HEK293 (cell line): Measurements from ENCODE around the gene UBALD1.
A peak's percentile ranks its signal among the peaks of the same experiment; 100 is the strongest.

Experiments
- BCL6B ChIP-seq: fragments of 450-650 bp; formaldehyde crosslinking; IDR thresholded peaks from 2 replicates; pipeline ENCODE4 v1.5.1; 2017; ENCODE audit warnings: missing biosample characterization, missing genetic modification characterization
- GLI4 ChIP-seq: fragments of 450-650 bp; formaldehyde crosslinking; IDR thresholded peaks from 2 replicates; pipeline ENCODE4 v1.5.1; 2016; ENCODE audit warnings: missing biosample characterization, missing genetic modification characterization
- GLIS2 ChIP-seq: fragments of 450-650 bp; formaldehyde crosslinking; IDR thresholded peaks from 2 replicates; pipeline ENCODE4 v1.5.1; 2016; ENCODE audit warnings: missing biosample characterization, missing genetic modification characterization
- IKZF3 ChIP-seq: fragments of 450-650 bp; IDR thresholded peaks from 2 replicates; pipeline ENCODE4 v1.5.0; 2018; ENCODE audit warnings: missing biosample characterization, mild to moderate bottlenecking, missing genetic modification characterization, moderate library complexity
- KLF1 ChIP-seq: fragments of 450-650 bp; formaldehyde crosslinking; IDR thresholded peaks from 2 replicates; pipeline ENCODE4 v1.5.1; 2016; ENCODE audit warnings: missing biosample characterization, missing genetic modification characterization
- SCRT1 ChIP-seq: fragments of 450-650 bp; formaldehyde crosslinking; IDR thresholded peaks from 2 replicates; pipeline ENCODE4 v1.5.1; 2016; ENCODE audit warnings: missing biosample characterization, missing genetic modification characterization, borderline replicate concordance
- SETDB1 ChIP-seq: IDR thresholded peaks from one replicate; pipeline ENCODE4 v1.6.1; 2017; ENCODE audit warnings: mild to moderate bottlenecking, low read length, moderate library complexity, mixed read lengths; ENCODE audit not compliant: insufficient read length
- SP2 ChIP-seq: fragments of 450-650 bp; formaldehyde crosslinking; IDR thresholded peaks from 2 replicates; pipeline ENCODE4 v1.5.1; 2016; ENCODE audit warnings: missing biosample characterization, missing genetic modification characterization
- TRIM28 ChIP-seq: IDR thresholded peaks from 2 replicates; pipeline ENCODE4 v1.6.1; 2011; ENCODE audit warnings: low read length, control low read depth, borderline replicate concordance
- YY2 ChIP-seq: fragments of 450-650 bp; formaldehyde crosslinking; IDR thresholded peaks from 2 replicates; pipeline ENCODE4 v1.5.1; 2016; ENCODE audit warnings: missing biosample characterization, missing genetic modification characterization
- ZBTB20 ChIP-seq: fragments of 450-650 bp; formaldehyde crosslinking; IDR thresholded peaks from 2 replicates; pipeline ENCODE4 v1.5.1; 2016; ENCODE audit warnings: missing biosample characterization, missing genetic modification characterization
- ZBTB44 ChIP-seq: fragments of 450-650 bp; IDR thresholded peaks from 2 replicates; pipeline ENCODE4 v1.5.1; 2018; ENCODE audit warnings: missing biosample characterization, mild to moderate bottlenecking, missing genetic modification characterization
- ZIC2 ChIP-seq: fragments of 450-650 bp; formaldehyde crosslinking; IDR thresholded peaks from 2 replicates; pipeline ENCODE4 v1.5.1; 2016; ENCODE audit warnings: missing biosample characterization, missing genetic modification characterization
- ZNF148 ChIP-seq: fragments of 450-650 bp; formaldehyde crosslinking; IDR thresholded peaks from 2 replicates; pipeline ENCODE4 v1.5.0; 2017; ENCODE audit warnings: missing biosample characterization, missing genetic modification characterization, borderline replicate concordance
- ZNF202 ChIP-seq: fragments of 450-650 bp; formaldehyde crosslinking; IDR thresholded peaks from 2 replicates; pipeline ENCODE4 v1.5.1; 2016; ENCODE audit warnings: missing biosample characterization, missing genetic modification characterization, borderline replicate concordance
- ZNF223 ChIP-seq: fragments of 450-650 bp; formaldehyde crosslinking; IDR thresholded peaks from 2 replicates; pipeline ENCODE4 v1.5.1; 2016; ENCODE audit warnings: missing biosample characterization, missing genetic modification characterization
- ZNF23 ChIP-seq: fragments of 450-650 bp; formaldehyde crosslinking; IDR thresholded peaks from 2 replicates; pipeline ENCODE4 v1.5.1; 2016; ENCODE audit warnings: missing biosample characterization, missing genetic modification characterization, borderline replicate concordance
- ZNF24 ChIP-seq: fragments of 450-650 bp; formaldehyde crosslinking; IDR thresholded peaks from 2 replicates; pipeline ENCODE4 v1.5.1; 2016; ENCODE audit warnings: missing biosample characterization, missing genetic modification characterization
- ZNF274 ChIP-seq, 2 experiments: fragments of 200-500 bp in 1 of 2; fragments of 450-650 bp in 1 of 2; sonication (Bioruptor generic) in 1 of 2; formaldehyde crosslinking in 1 of 2; IDR thresholded peaks; 2 replicates each; pipeline versions ENCODE4 v1.5.1 to v1.6.1; 2014 to 2016; ENCODE audit warnings: borderline replicate concordance in 1 of 2, inconsistent platforms in 1 of 2, low read length in 1 of 2, missing biosample characterization in 1 of 2, missing genetic modification characterization in 1 of 2
- ZNF311 ChIP-seq: fragments of 450-650 bp; formaldehyde crosslinking; IDR thresholded peaks from 2 replicates; pipeline ENCODE4 v1.5.1; 2017; ENCODE audit warnings: missing biosample characterization, missing genetic modification characterization, borderline replicate concordance
- ZNF530 ChIP-seq: fragments of 450-650 bp; formaldehyde crosslinking; IDR thresholded peaks from 2 replicates; pipeline ENCODE4 v1.5.1; 2016; ENCODE audit warnings: low read depth, missing biosample characterization, missing genetic modification characterization
- ZNF560 ChIP-seq: fragments of 450-650 bp; formaldehyde crosslinking; IDR thresholded peaks from 2 replicates; pipeline ENCODE4 v1.5.1; 2017; ENCODE audit warnings: missing biosample characterization, missing genetic modification characterization, borderline replicate concordance
- ZNF596 ChIP-seq: fragments of 450-650 bp; IDR thresholded peaks from 2 replicates; pipeline ENCODE4 v1.5.0; 2018; ENCODE audit warnings: missing biosample characterization, mild to moderate bottlenecking, missing genetic modification characterization, moderate library complexity
- ZNF610 ChIP-seq: fragments of 450-650 bp; formaldehyde crosslinking; IDR thresholded peaks from 2 replicates; pipeline ENCODE4 v1.5.1; 2016; ENCODE audit warnings: missing biosample characterization, missing genetic modification characterization, borderline replicate concordance
- ZNF623 ChIP-seq: fragments of 450-650 bp; formaldehyde crosslinking; IDR thresholded peaks from 2 replicates; pipeline ENCODE4 v1.5.1; 2016; ENCODE audit warnings: missing biosample characterization, missing genetic modification characterization
- ZNF692 ChIP-seq: fragments of 450-650 bp; formaldehyde crosslinking; IDR thresholded peaks from 2 replicates; pipeline ENCODE4 v1.5.1; 2016; ENCODE audit warnings: missing biosample characterization, missing genetic modification characterization
- ZNF776 ChIP-seq: fragments of 450-650 bp; formaldehyde crosslinking; IDR thresholded peaks from 2 replicates; pipeline ENCODE4 v1.5.0; 2017; ENCODE audit warnings: missing biosample characterization, missing genetic modification characterization, borderline replicate concordance
- ZNF791 ChIP-seq: fragments of 450-650 bp; formaldehyde crosslinking; IDR thresholded peaks from 2 replicates; pipeline ENCODE4 v1.5.1; 2016; ENCODE audit warnings: missing biosample characterization, missing genetic modification characterization
- ZSCAN18 ChIP-seq: fragments of 450-650 bp; formaldehyde crosslinking; IDR thresholded peaks from 2 replicates; pipeline ENCODE4 v1.5.1; 2016; ENCODE audit warnings: missing biosample characterization, missing genetic modification characterization

The UBALD1 gene

GRCh38 chr16:4614571-4615383 is at the start of gene UBALD1 (continued):
- TF ChIP-seq ZNF274 (IDR thresholded peaks at IDR 0.05; ENCODE audit: low read length) (no peak), ZNF274 (tag by site-specific recombination; IDR thresholded peaks at IDR 0.05; ENCODE audit: borderline replicate concordance) (no peak), ZNF24 (peak; percentile 49; the same call in 1 of the 2 replicates), ZSCAN18 (no peak), ZBTB20 (peak; percentile 92), ZNF202 (no peak), ZNF530 (tag by site-specific recombination) (no peak), SP2 (tag by site-specific recombination) (peak; percentile 70), KLF1 (tag by site-specific recombination) (peak; percentile 84), ZNF23 (no peak), GLIS2 (tag by site-specific recombination) (peak; percentile 95), ZNF560 (tag by site-specific recombination) (no peak), IKZF3 (tag by site-specific recombination) (no peak), GLI4 (no peak), ZNF223 (tag by site-specific recombination) (no peak), ZNF776 (tag by site-specific recombination) (no peak), ZBTB44 (tag by site-specific recombination) (peak; percentile 59; the same call in 1 of the 2 replicates), ZIC2 (tag by site-specific recombination) (peak; percentile 94), ZNF596 (no peak), ZNF692 (tag by site-specific recombination) (peak; percentile 37; the same call in 1 of the 2 replicates), YY2 (tag by site-specific recombination) (peak; percentile 88), TRIM28 (no peak), SCRT1 (tag by site-specific recombination) (no peak), ZNF311 (no peak), ZNF623 (tag by site-specific recombination) (no peak), BCL6B (tag by site-specific recombination) (no peak), ZNF791 (tag by site-specific recombination) (no peak), ZNF610 (tag by site-specific recombination) (no peak), ZNF148 (tag by site-specific recombination) (no peak), SETDB1 (no peak)
